H9 (cell line): ENCODE data around the gene RPUSD3. TPM values are rescaled to one million over a fixed set of nuclear protein-coding genes. Genes with fewer than 3 reads are reported as not detected.

ENCODE experiments used
- DNase-seq: peaks from one replicate; pipeline ENCODE4 v3.0.0-alpha.2; 2017
- H2AFZ ChIP-seq: one replicate; pipeline ENCODE4 v1.6.1; 2013; ENCODE audit warnings: mild to moderate bottlenecking, low read length, control low read depth, moderate library complexity
- H2AK5ac ChIP-seq: 2 replicates; pipeline ENCODE4 v1.6.1; 2013; ENCODE audit warnings: low read length, control low read depth, mixed read lengths; ENCODE audit not compliant: insufficient read length
- H2BK120ac ChIP-seq: one replicate; pipeline ENCODE4 v1.6.1; 2013; ENCODE audit warnings: low read depth, mild to moderate bottlenecking, low read length, control low read depth, inconsistent platforms; ENCODE audit not compliant: poor library complexity, severe bottlenecking
- H2BK12ac ChIP-seq: 2 replicates; pipeline ENCODE4 v1.6.1; 2013; ENCODE audit warnings: low read length, control low read depth, mixed read lengths, low read depth; ENCODE audit not compliant: insufficient read length
- H2BK15ac ChIP-seq: 2 replicates; pipeline ENCODE4 v1.6.1; 2013; ENCODE audit warnings: low read depth, low read length, control low read depth
- H2BK20ac ChIP-seq: one replicate; pipeline ENCODE4 v1.6.1; 2013; ENCODE audit warnings: low read depth, mild to moderate bottlenecking, low read length, control low read depth, inconsistent platforms; ENCODE audit not compliant: poor library complexity, severe bottlenecking
- H2BK5ac ChIP-seq: 2 replicates; pipeline ENCODE4 v1.6.1; 2013; ENCODE audit warnings: low read length, control low read depth, mixed read lengths; ENCODE audit not compliant: insufficient read length
- H3K14ac ChIP-seq: 2 replicates; pipeline ENCODE4 v1.6.1; 2013; ENCODE audit warnings: low read length, control low read depth; ENCODE audit not compliant: insufficient read depth
- H3K18ac ChIP-seq: 2 replicates; pipeline ENCODE4 v1.6.1; 2013; ENCODE audit warnings: low read depth, mild to moderate bottlenecking, mixed read lengths, low read length, control low read depth; ENCODE audit not compliant: insufficient read length
- H3K23ac ChIP-seq: 2 replicates; pipeline ENCODE4 v1.6.1; 2013; ENCODE audit warnings: low read length, control low read depth, mixed read lengths, low read depth; ENCODE audit not compliant: insufficient read length
- H3K23me2 ChIP-seq: 2 replicates; pipeline ENCODE4 v1.6.1; 2013; ENCODE audit warnings: low read depth, mild to moderate bottlenecking, mixed read lengths, low read length, control low read depth; ENCODE audit not compliant: insufficient read length, poor library complexity, severe bottlenecking
- H3K27ac ChIP-seq: 2 replicates; pipeline ENCODE4 v1.5.1; 2013; ENCODE audit warnings: low read length, control low read depth, mixed read lengths, low read depth; ENCODE audit not compliant: insufficient read length
- H3K27me3 ChIP-seq: 2 replicates; pipeline ENCODE4 v1.6.1; 2013; ENCODE audit warnings: low read length, control low read depth, inconsistent platforms; ENCODE audit not compliant: insufficient read depth
- H3K4ac ChIP-seq: 2 replicates; pipeline ENCODE4 v1.6.1; 2013; ENCODE audit warnings: low read depth, mild to moderate bottlenecking, control low read depth, inconsistent platforms, low read length, moderate library complexity
- H3K4me1 ChIP-seq: 2 replicates; pipeline ENCODE4 v1.6.1; 2013; ENCODE audit warnings: low read length, control low read depth, inconsistent platforms; ENCODE audit not compliant: insufficient read depth
- H3K4me2 ChIP-seq: 2 replicates; pipeline ENCODE4 v1.6.1; 2013; ENCODE audit warnings: low read length, control low read depth, mixed read lengths; ENCODE audit not compliant: insufficient read length, insufficient read depth
- H3K56ac ChIP-seq: 2 replicates; pipeline ENCODE4 v1.6.1; 2013; ENCODE audit warnings: low read depth, mild to moderate bottlenecking, mixed read lengths, low read length, control low read depth; ENCODE audit not compliant: insufficient read length
- H3K79me1 ChIP-seq: 2 replicates; pipeline ENCODE4 v1.6.1; 2013; ENCODE audit warnings: low read depth, mild to moderate bottlenecking, moderate library complexity, low read length, control low read depth, inconsistent platforms; ENCODE audit not compliant: insufficient read depth, poor library complexity, severe bottlenecking
- H3K79me2 ChIP-seq: 2 replicates; pipeline ENCODE4 v1.6.1; 2013; ENCODE audit warnings: low read length, control low read depth, inconsistent platforms; ENCODE audit not compliant: insufficient read depth
- H3K9ac ChIP-seq: 2 replicates; pipeline ENCODE4 v1.6.1; 2013; ENCODE audit warnings: low read length, control low read depth, mixed read lengths; ENCODE audit not compliant: insufficient read length; ENCODE audit errors: extremely low read depth
- H3K9me3 ChIP-seq: one replicate; pipeline ENCODE4 v1.6.1; 2013; ENCODE audit warnings: low read depth, low read length, inconsistent platforms; ENCODE audit not compliant: control insufficient read depth
- H3T11ph ChIP-seq: one replicate; pipeline ENCODE4 v1.6.1; 2013; ENCODE audit warnings: mild to moderate bottlenecking, low read length, control low read depth, inconsistent platforms
- H4K20me1 ChIP-seq: one replicate; pipeline ENCODE4 v1.6.1; 2013; ENCODE audit not compliant: control insufficient read depth, insufficient read length, insufficient read depth
- H4K5ac ChIP-seq: 2 replicates; pipeline ENCODE4 v1.6.1; 2013; ENCODE audit warnings: low read depth, mild to moderate bottlenecking, mixed read lengths, low read length, control low read depth; ENCODE audit not compliant: insufficient read length
- H4K8ac ChIP-seq: replicated peaks from 2 replicates; pipeline ENCODE4 v1.6.1; 2013; ENCODE audit warnings: low read length, control low read depth, mixed read lengths, low read depth; ENCODE audit not compliant: insufficient read length
- H4K91ac ChIP-seq: 2 replicates; pipeline ENCODE4 v1.6.1; 2013; ENCODE audit warnings: low read depth, mild to moderate bottlenecking, moderate library complexity, mixed read lengths, low read length, control low read depth; ENCODE audit not compliant: insufficient read length
- H3K27ac Mint-ChIP-seq, 3 experiments: 2 replicates in 2 of 3; 3 replicates in 1 of 3; pipeline ENCODE4 v1.8.0; 2020 to 2021; ENCODE audit warnings: mixed read lengths in 3 of 3, mild to moderate bottlenecking in 1 of 3, moderate library complexity in 1 of 3
- H3K27me3 Mint-ChIP-seq: 2 replicates; pipeline ENCODE4 v1.8.0; 2021; ENCODE audit warnings: low read depth, mild to moderate bottlenecking, moderate library complexity, mixed read lengths
- H3K36me3 Mint-ChIP-seq, 3 experiments: 2 replicates in 2 of 3; 3 replicates in 1 of 3; pipeline ENCODE4 v1.8.0; 2020 to 2021; ENCODE audit warnings: low read depth in 3 of 3, mixed read lengths in 3 of 3; ENCODE audit not compliant: insufficient read depth in 1 of 3
- H3K4me1 Mint-ChIP-seq, 2 experiments: 2 replicates each; pipeline ENCODE4 v1.8.0; 2020; ENCODE audit warnings: mixed read lengths in 2 of 2
- H3K4me3 Mint-ChIP-seq, 2 experiments: 2 replicates in 1 of 2; 3 replicates in 1 of 2; pipeline ENCODE4 v1.8.0; 2020 to 2021; ENCODE audit warnings: mild to moderate bottlenecking in 2 of 2, mixed read lengths in 2 of 2, moderate library complexity in 1 of 2
- H3K9me3 Mint-ChIP-seq, 2 experiments: 2 replicates in 1 of 2; 3 replicates in 1 of 2; pipeline ENCODE4 v1.8.0; 2020; ENCODE audit warnings: mild to moderate bottlenecking in 2 of 2, mixed read lengths in 2 of 2, moderate library complexity in 1 of 2
- WGBS: extraction: QIAGEN DNeasy Blood & Tissue Kit; methylation state at CpG from one replicate; pipeline ENCODE4 v1.1.7; 2013; ENCODE audit warnings: missing lambda C conversion rate, low lambda C conversion rate, mixed read lengths; ENCODE audit not compliant: insufficient read length; ENCODE audit errors: extremely low coverage; 5-methylcytosine and 5-hydroxymethylcytosine counted together
- total RNA-seq: library from RNA; stranded (reverse); gene quantifications from 2 replicates; pipeline ENCODE4 v1.2.1, GENCODE V29; 2021
- TF ChIP-seq, protein P1 (sequence below): fragments of 200-600 bp; sonication (generic); conservative IDR thresholded peaks from 3 replicates; pipeline ENCODE4 v1.8.0; 2021; ENCODE audit warnings: antibody characterized with exemption, mild to moderate bottlenecking

The RPUSD3 gene
- total RNA-seq, 1 experiment from 2014 or later, result 59.5 TPM

DNA sequence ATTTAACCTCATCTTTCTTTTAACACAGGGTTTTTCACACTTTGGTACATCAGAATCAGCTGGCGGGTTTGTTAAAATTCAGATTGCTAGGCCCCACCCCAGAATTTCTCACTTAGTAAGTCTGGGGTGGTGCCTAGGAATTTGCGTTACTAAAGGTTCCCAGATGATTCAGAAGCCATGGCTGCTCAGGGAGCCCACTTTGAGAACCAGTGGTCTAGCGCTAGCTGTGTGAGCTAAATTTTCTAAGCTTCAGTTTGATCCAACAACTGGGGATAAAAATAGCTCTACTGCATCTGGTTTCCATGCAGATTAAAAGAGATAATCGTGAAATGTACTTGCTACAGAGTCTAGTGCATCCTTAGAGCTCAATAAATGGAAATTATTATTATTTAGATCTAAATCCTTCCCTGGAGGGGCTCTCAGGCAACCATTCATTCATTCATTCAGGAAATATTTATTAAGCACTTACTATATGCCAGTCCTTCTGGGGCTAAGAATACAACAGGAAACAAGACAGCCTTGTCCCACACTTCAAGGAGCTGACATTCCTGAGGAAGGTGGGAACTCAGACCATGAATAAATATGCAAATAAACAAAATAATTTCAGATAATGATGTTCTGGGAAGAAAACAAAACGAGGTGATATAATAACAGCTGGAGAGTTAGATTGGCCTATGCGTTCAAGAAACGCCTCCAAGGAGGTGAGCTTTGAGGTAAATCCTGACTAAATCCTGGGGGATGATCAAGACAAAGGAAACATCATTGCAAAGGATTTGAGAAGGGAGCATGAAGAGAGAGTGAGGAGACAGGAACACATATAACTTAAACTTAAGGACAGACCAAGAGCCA, 40.1 kb upstream of the RPUSD3 start:
- no CpG with 5 or more reads among the region's 7 CpGs for WGBS
- H3K4me1 Mint-ChIP-seq, result peaks cover 4 to 6% of the 10 kb centered on the region in 2 experiments
- H3K14ac ChIP-seq, result no peak overlapping the region
- H3K4me2 ChIP-seq, result no peak overlapping the region
- no peak overlapping the region for H2BK20ac ChIP-seq
- H2BK5ac ChIP-seq, result no peak overlapping the region
- no peak overlapping the region for H2BK12ac ChIP-seq
- no peaks in the 10 kb centered on the region; the same call in 1 of the 2 replicates for H3K27me3 Mint-ChIP-seq
- H3K27me3 ChIP-seq, result no peaks in the 10 kb centered on the region; the same call in 1 of the 2 replicates
- H3K56ac ChIP-seq, result no peak overlapping the region
- H2BK15ac ChIP-seq, result no peak overlapping the region
- no peak for DNase-seq
- no peak overlapping the region for H4K8ac ChIP-seq
- H3K4ac ChIP-seq, result no peak overlapping the region
- no peak overlapping the region for H2AFZ ChIP-seq
- no peak overlapping the region for H4K5ac ChIP-seq
- no peaks in the 10 kb centered on the region for H4K20me1 ChIP-seq
- no peak overlapping the region for H3K23ac ChIP-seq
- H3K36me3 Mint-ChIP-seq, result no peaks in the 10 kb centered on the region
- H3K79me1 ChIP-seq, result no peaks in the 10 kb centered on the region
- H2AK5ac ChIP-seq, result no peak overlapping the region
- no peak overlapping the region for H3T11ph ChIP-seq
- TF ChIP-seq, protein P1, sequence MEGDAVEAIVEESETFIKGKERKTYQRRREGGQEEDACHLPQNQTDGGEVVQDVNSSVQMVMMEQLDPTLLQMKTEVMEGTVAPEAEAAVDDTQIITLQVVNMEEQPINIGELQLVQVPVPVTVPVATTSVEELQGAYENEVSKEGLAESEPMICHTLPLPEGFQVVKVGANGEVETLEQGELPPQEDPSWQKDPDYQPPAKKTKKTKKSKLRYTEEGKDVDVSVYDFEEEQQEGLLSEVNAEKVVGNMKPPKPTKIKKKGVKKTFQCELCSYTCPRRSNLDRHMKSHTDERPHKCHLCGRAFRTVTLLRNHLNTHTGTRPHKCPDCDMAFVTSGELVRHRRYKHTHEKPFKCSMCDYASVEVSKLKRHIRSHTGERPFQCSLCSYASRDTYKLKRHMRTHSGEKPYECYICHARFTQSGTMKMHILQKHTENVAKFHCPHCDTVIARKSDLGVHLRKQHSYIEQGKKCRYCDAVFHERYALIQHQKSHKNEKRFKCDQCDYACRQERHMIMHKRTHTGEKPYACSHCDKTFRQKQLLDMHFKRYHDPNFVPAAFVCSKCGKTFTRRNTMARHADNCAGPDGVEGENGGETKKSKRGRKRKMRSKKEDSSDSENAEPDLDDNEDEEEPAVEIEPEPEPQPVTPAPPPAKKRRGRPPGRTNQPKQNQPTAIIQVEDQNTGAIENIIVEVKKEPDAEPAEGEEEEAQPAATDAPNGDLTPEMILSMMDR, result no peak
- H3K79me2 ChIP-seq, result no peaks in the 10 kb centered on the region
- H3K18ac ChIP-seq, result no peak overlapping the region
- no peak overlapping the region for H3K4me3 Mint-ChIP-seq
- H3K9me3 Mint-ChIP-seq, result no peaks in the 10 kb centered on the region
- no peaks in the 10 kb centered on the region for H3K23me2 ChIP-seq
- no peak overlapping the region for H3K27ac ChIP-seq
- peak overlapping the region in 1 of 3 experiments; percentile 55; a peak in 2 of 7 replicates for H3K27ac Mint-ChIP-seq
- H2BK120ac ChIP-seq, result no peak overlapping the region
- H3K4me1 ChIP-seq, result no peaks in the 10 kb centered on the region
- no peak overlapping the region for H4K91ac ChIP-seq
- no peak overlapping the region for H3K9ac ChIP-seq
- H3K9me3 ChIP-seq, result no peaks in the 10 kb centered on the region
